Caco-2 (cell line): Measurements from ENCODE around the gene TNS1. TPM values are rescaled to one million over a fixed set of nuclear protein-coding genes. Genes with fewer than 3 reads are reported as not detected.

Experiments
- BruUV-seq: library from RNA; stranded (reverse); fragments of 400-500 nt; replicated peaks from 2 replicates; lab custom pipeline; 2021; lab: Mats Ljungman, UMichigan
- CTCF ChIA-PET: fragments of 300-600 bp; sonication (Branson Sonifier 250); formaldehyde crosslinking; loops from one replicate; lab custom pipeline; 2022; ENCODE audit warnings: antibody characterized with exemption; lab: Charles Lee
- POLR2A ChIA-PET: fragments of 300-600 bp; sonication (Branson Sonifier 250); formaldehyde crosslinking; loops from one replicate; lab custom pipeline; 2022; ENCODE audit warnings: antibody characterized with exemption; lab: Charles Lee
- DNase-seq, 2 experiments: peaks; one replicate each; pipeline versions ENCODE4 v3.0.0 to v3.0.0-alpha.2; 2020 to 2022
- H3K27me3 ChIP-seq: replicated peaks from 2 replicates; pipeline ENCODE4 v1.6.0; 2011; ENCODE audit warnings: low read length; ENCODE audit not compliant: control insufficient read depth, insufficient read depth
- H3K36me3 ChIP-seq: 2 replicates; pipeline ENCODE4 v1.5.1; 2011; ENCODE audit warnings: low read length; ENCODE audit not compliant: control insufficient read depth, insufficient read depth
- H3K4me1 ChIP-seq: fragments of 250-450 bp; sonication (Bioruptor Pico); 2 replicates; pipeline ENCODE4 v1.5.1; 2020; ENCODE audit warnings: mild to moderate bottlenecking
- H3K4me3 ChIP-seq: 2 replicates; pipeline ENCODE4 v1.5.1; 2011; ENCODE audit warnings: low read depth, mild to moderate bottlenecking, control low read depth, low read length
- H3K9me3 ChIP-seq: fragments of 250-450 bp; sonication (Bioruptor Pico); 2 replicates; pipeline ENCODE4 v1.5.1; 2020; ENCODE audit warnings: mild to moderate bottlenecking, moderate library complexity
- H3K27ac Mint-ChIP-seq: one replicate; pipeline ENCODE4 v1.8.0; 2022; ENCODE audit warnings: mixed read lengths; ENCODE audit not compliant: unreplicated experiment
- H3K27me3 Mint-ChIP-seq: one replicate; pipeline ENCODE4 v1.8.0; 2022; ENCODE audit warnings: mixed read lengths; ENCODE audit not compliant: insufficient read depth, unreplicated experiment
- H3K36me3 Mint-ChIP-seq: one replicate; pipeline ENCODE4 v1.8.0; 2022; ENCODE audit warnings: mild to moderate bottlenecking, mixed read lengths; ENCODE audit not compliant: insufficient read depth, unreplicated experiment
- H3K4me1 Mint-ChIP-seq: one replicate; pipeline ENCODE4 v1.8.0; 2022; ENCODE audit warnings: low read depth, mixed read lengths; ENCODE audit not compliant: unreplicated experiment
- H3K4me3 Mint-ChIP-seq: one replicate; pipeline ENCODE4 v1.8.0; 2022; ENCODE audit warnings: mild to moderate bottlenecking, moderate library complexity, mixed read lengths; ENCODE audit not compliant: unreplicated experiment
- H3K9me3 Mint-ChIP-seq: one replicate; pipeline ENCODE4 v1.8.0; 2022; ENCODE audit warnings: mixed read lengths; ENCODE audit not compliant: unreplicated experiment
- CTCF ChIP-seq, 2 experiments: fragments of 200-600 bp in 1 of 2; IDR thresholded peaks; 1 replicate in 1 of 2; 2 replicates in 1 of 2; pipeline versions ENCODE4 v1.5.1 to v1.8.0; 2011 to 2022; ENCODE audit warnings: antibody characterized with exemption in 1 of 2, control low read depth in 1 of 2, inconsistent platforms in 1 of 2, low read depth in 1 of 2, low read length in 1 of 2, mild to moderate bottlenecking in 1 of 2, moderate library complexity in 1 of 2; ENCODE audit not compliant: insufficient read depth in 1 of 2, severe bottlenecking in 1 of 2, unreplicated experiment in 1 of 2
- intact Hi-C: fragments of 100-400 bp; cut with micrococcal nuclease; formaldehyde crosslinking; loops from one replicate; pipeline ENCODE4 v1.10.0; 2022; ENCODE audit not compliant: unreplicated experiment
- total RNA-seq: library from RNA; stranded (reverse); gene quantifications from 2 replicates; pipeline ENCODE4 v1.2.3, GENCODE V29; 2022

TNS1 gene
- total RNA-seq, 1 experiment from 2014 or later = 16.1 TPM

- H3K4me1 ChIP-seq = peaks cover 52% of the 10 kb centered on the region
- H3K36me3 ChIP-seq = no peaks in the 10 kb centered on the region
- H3K9me3 ChIP-seq = no peaks in the 10 kb centered on the region
- H3K27me3 ChIP-seq = no peaks in the 10 kb centered on the region
- no peaks in the 10 kb centered on the region for H3K27me3 Mint-ChIP-seq
- no peak overlapping the region for H3K4me3 ChIP-seq
- H3K9me3 Mint-ChIP-seq = no peaks in the 10 kb centered on the region
- H3K4me3 Mint-ChIP-seq = peak overlapping the region; percentile 45
- CTCF ChIA-PET = interaction anchor here (0.6 to 0.9 kb wide), 3 partner anchors 13 to 203 kb away, joined by 3 read pairs; no protein-coding TSS in a partner anchor
- POLR2A ChIA-PET = no interaction called here
- no peak for TF ChIP-seq CTCF (IDR thresholded peaks at IDR 0.05; ENCODE audit: insufficient read depth in 1 of 2, low read depth in 1 of 2, low read length in 1 of 2, severe bottlenecking in 1 of 2, unreplicated experiment in 1 of 2)
- no peaks in the 10 kb centered on the region for H3K36me3 Mint-ChIP-seq
- intact Hi-C loops = loop anchor here (2.0 kb wide), 1 partner anchor 14 kb away; no protein-coding TSS in a partner anchor
- peak in 1 of 2 experiments; percentile 33 for DNase-seq
- no TSS peak for BruUV-seq
- H3K4me1 Mint-ChIP-seq = peaks cover 34% of the 10 kb centered on the region
- H3K27ac Mint-ChIP-seq = peak overlapping the region; percentile 43
Observed at GRCh38 chr2:217951091-217951490, 51.7 kb downstream of the TNS1 start.

GRCh38 chr2:217950401-217950871 lies 52.4 kb downstream of the TNS1 start:
- no peak for TF ChIP-seq CTCF (IDR thresholded peaks at IDR 0.05; ENCODE audit: insufficient read depth in 1 of 2, low read depth in 1 of 2, low read length in 1 of 2, severe bottlenecking in 1 of 2, unreplicated experiment in 1 of 2)
- Mint-ChIP-seq H3K27ac (peak overlapping the region; percentile 43), H3K27me3 (no peaks in the 10 kb centered on the region), H3K9me3 (no peaks in the 10 kb centered on the region), H3K4me3 (peak overlapping the region; percentile 45), H3K36me3 (no peaks in the 10 kb centered on the region), H3K4me1 (peaks cover 34% of the 10 kb centered on the region)
- Histone ChIP-seq H3K4me1 (peaks cover 52% of the 10 kb centered on the region), H3K4me3 (no peak overlapping the region), H3K27me3 (no peaks in the 10 kb centered on the region), H3K9me3 (no peaks in the 10 kb centered on the region), H3K36me3 (no peaks in the 10 kb centered on the region)
- peak; percentile 41 to 73 for DNase-seq
- intact Hi-C loops = loop anchor here (2.0 kb wide), 1 partner anchor 14 kb away; no protein-coding TSS in a partner anchor
- POLR2A ChIA-PET = no interaction called here
- CTCF ChIA-PET = interaction anchor here (0.7 to 0.9 kb wide), 2 partner anchors 12 to 165 kb away, joined by 3 read pairs; no protein-coding TSS in a partner anchor
- BruUV-seq = no TSS peak

GRCh38 chr2:217949447-217949846 lies 53.3 kb downstream of the TNS1 start:
- DNase-seq = no peak
- Mint-ChIP-seq H3K4me3 (no peak overlapping the region), H3K4me1 (peaks cover 42% of the 10 kb centered on the region), H3K9me3 (no peaks in the 10 kb centered on the region), H3K36me3 (no peaks in the 10 kb centered on the region), H3K27ac (peak overlapping the region; percentile 70), H3K27me3 (no peaks in the 10 kb centered on the region)
- H3K4me1 ChIP-seq = peaks cover 61% of the 10 kb centered on the region
- no peak overlapping the region for H3K4me3 ChIP-seq
- no peaks in the 10 kb centered on the region for H3K27me3 ChIP-seq
- H3K36me3 ChIP-seq = no peaks in the 10 kb centered on the region
- POLR2A ChIA-PET = no interaction called here
- no TSS peak for BruUV-seq
- CTCF ChIA-PET = no interaction called here
- intact Hi-C loops = no loop called here
- no peak for TF ChIP-seq CTCF (IDR thresholded peaks at IDR 0.05; ENCODE audit: insufficient read depth in 1 of 2, low read depth in 1 of 2, low read length in 1 of 2, severe bottlenecking in 1 of 2, unreplicated experiment in 1 of 2)
- H3K9me3 ChIP-seq = no peaks in the 10 kb centered on the region
